ENCODE results near the gene GINS2. TPM values are rescaled to one million over a fixed set of nuclear protein-coding genes. Genes with fewer than 3 reads are reported as not detected.

The GINS2 gene
- total RNA-seq, 4 donors from 2014 or later = 2.0 to 10.4 TPM; not detected in 2

DNA sequence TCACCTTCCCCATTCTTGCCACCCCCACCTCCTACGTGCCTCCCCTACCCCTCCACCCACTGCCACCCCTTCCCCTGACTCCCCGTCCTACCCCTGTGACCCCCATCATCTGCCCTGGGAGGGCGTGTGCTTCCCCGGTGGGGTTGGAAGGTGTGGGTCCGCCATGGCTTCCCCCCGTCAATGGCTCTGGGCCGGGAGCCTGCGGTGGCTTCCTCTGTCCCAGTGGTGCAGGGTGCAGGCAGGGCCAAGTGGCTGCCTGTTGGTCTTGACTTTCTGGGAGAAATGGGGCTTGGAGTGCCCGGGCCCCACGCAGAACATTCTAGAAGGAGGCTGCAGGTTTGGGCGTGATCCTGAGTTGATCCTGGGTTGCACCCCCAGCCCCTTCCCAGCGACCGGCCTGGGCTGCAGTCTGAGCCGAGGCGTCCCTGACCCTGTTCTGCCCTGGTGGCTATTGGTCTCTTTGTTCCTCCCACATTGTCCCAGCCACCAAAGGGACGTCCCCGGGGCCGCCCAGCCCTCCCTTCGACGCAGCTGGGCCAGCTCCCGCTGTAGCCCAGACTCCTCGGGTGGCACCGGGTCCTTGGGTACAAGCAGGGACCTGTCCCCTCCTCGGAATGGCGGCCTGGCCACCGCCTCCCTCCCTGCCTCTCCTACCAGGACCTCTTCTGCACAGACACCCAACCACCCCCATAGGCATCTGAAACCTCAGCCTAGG is 49.9 kb downstream of the GINS2 start:
- TF ChIP-seq, protein P1, sequence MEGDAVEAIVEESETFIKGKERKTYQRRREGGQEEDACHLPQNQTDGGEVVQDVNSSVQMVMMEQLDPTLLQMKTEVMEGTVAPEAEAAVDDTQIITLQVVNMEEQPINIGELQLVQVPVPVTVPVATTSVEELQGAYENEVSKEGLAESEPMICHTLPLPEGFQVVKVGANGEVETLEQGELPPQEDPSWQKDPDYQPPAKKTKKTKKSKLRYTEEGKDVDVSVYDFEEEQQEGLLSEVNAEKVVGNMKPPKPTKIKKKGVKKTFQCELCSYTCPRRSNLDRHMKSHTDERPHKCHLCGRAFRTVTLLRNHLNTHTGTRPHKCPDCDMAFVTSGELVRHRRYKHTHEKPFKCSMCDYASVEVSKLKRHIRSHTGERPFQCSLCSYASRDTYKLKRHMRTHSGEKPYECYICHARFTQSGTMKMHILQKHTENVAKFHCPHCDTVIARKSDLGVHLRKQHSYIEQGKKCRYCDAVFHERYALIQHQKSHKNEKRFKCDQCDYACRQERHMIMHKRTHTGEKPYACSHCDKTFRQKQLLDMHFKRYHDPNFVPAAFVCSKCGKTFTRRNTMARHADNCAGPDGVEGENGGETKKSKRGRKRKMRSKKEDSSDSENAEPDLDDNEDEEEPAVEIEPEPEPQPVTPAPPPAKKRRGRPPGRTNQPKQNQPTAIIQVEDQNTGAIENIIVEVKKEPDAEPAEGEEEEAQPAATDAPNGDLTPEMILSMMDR (IDR thresholded peaks at IDR 0.05) = no peak
- no peak for TF ChIP-seq POLR2A (IDR thresholded peaks at IDR 0.05)
- DNase-seq = no peak
- intact Hi-C loops (cut with DNase I; ENCODE audit: low total_unique reads) = no loop called here
- H3K27me3 ChIP-seq = no peaks in the 10 kb centered on the region
- no peaks in the 10 kb centered on the region for H3K4me1 ChIP-seq
- H3K27ac ChIP-seq = no peak overlapping the region
- H3K4me3 ChIP-seq = no peak overlapping the region
- H3K9me3 ChIP-seq = no peaks in the 10 kb centered on the region
- H3K36me3 ChIP-seq = no peaks in the 10 kb centered on the region

DNA sequence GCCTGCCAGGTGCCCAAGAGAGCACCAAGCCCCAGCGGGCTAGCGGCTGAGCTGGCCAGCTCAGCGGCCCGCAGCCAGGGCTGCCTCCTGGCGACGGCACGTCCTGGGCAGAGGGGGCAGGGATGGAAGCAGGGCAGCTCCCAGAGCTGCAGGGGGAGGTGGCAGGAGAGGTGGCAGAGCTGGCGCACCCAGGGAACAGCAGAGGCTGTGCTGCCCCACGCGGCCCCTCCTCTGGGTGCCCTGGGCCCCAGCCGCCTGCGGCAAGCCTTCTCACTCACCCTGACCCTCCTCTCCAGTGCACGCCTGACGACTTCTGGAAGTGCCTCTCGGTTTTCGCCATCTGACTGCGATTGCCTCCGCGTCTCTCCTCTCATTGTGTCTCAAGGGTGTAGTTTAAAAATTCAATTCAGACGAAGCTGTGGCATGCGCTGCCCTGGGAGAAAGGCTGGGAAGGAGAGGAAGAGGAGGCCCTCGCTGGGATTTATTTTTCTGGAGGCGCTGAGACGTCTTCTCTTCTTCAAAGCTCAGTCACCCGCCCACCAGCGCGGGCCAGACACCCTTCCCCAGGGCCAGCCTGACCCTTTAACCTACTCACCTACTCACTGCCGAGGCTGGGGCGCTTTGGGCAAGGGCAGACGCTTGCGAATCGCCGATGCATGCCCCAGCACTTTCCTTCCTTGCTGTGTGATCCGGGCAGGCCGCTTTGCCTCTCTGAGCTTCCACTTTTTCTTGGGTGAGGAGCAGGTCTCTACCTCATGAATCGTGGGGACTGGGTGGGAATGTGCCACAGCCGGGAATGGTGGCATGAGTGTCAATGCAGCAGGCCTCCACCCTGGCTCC is 50.7 kb downstream of the GINS2 start:
- Histone ChIP-seq H3K27ac (no peak overlapping the region), H3K9me3 (no peaks in the 10 kb centered on the region), H3K4me1 (no peaks in the 10 kb centered on the region), H3K36me3 (no peaks in the 10 kb centered on the region), H3K27me3 (no peaks in the 10 kb centered on the region), H3K4me3 (no peak overlapping the region)
- TF ChIP-seq, protein P1 (IDR thresholded peaks at IDR 0.05) = no peak
- no peak for TF ChIP-seq POLR2A (IDR thresholded peaks at IDR 0.05)
- intact Hi-C loops (cut with DNase I; ENCODE audit: low total_unique reads) = no loop called here
- no peak for DNase-seq

DNA sequence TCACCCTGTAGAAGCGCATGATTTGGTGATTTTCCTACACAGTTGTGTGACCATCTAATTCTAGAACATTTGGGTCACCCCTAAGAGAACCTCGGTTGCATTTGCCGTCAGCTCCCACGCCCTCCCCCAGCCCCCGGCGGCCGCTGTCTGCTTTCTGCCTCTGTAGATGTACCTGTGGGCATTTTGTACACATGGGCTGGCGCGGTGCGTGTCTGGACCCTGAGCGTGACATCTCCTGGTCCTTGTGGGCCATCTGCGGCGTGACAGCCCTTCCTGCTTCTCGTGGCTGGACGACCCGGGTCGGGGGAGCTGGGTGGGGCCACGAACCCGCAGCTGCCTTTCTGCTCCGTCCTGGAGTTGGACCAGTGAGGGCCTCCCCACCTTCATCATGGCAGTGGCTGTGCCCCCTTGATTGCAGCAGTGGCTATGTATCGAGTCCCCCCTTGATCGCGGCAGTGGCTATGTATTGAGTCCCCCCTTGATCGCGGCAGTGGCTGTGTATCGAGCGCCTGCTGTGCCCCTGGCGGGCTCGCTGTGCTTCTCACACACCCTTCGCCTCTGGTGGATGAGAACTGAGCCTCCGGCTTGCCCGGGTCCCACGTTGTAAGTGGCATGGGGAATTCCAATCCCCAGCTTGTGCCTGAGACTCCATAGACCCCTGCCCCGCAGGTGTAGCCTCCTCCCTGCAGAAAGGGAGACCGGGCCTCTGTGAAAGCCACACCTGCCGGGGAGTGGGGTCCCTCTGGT is 51.5 kb downstream of the GINS2 start:
- H3K27me3 ChIP-seq = no peaks in the 10 kb centered on the region
- no peak for TF ChIP-seq POLR2A (IDR thresholded peaks at IDR 0.05)
- TF ChIP-seq, protein P1 (IDR thresholded peaks at IDR 0.05) = no peak
- H3K4me1 ChIP-seq = no peaks in the 10 kb centered on the region
- no peak overlapping the region for H3K4me3 ChIP-seq
- intact Hi-C loops (cut with DNase I; ENCODE audit: low total_unique reads) = no loop called here
- no peak for DNase-seq
- no peaks in the 10 kb centered on the region for H3K9me3 ChIP-seq
- no peaks in the 10 kb centered on the region for H3K36me3 ChIP-seq
- H3K27ac ChIP-seq = no peak overlapping the region

DNA sequence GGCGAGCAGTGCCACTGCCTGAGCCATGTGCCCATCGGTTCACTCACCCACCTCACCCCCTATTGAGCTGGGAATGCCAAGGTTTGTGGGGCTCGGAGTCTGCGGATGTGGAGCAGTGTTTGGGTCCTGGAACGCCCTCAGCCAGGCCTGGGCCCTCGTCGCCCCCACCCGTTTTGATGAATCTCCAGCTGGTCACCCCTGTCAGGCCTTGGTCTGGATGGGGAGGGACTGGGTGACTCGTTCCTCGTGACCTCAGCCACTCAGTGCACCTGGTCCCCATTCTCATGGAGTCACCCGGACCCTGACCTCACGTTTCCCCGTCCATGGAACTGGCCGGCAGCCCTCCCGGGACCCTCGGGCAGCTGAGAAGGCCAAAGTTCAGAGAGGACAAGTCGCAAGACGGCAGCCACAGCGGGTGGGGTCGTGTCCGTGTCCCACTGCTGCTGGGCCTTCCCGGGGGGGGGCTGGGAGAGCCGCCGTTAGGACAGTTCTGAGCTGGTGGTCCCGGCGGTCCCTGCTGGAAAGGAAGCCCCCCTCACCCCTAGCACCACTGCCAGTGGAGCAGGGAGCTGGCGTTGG is 52.4 kb downstream of the GINS2 start:
- intact Hi-C loops (cut with DNase I; ENCODE audit: low total_unique reads) = no loop called here
- TF ChIP-seq POLR2A (IDR thresholded peaks at IDR 0.05) = no peak
- TF ChIP-seq, protein P1 (IDR thresholded peaks at IDR 0.05) = no peak

More for the DNA sequence above, 52.4 kb downstream of the GINS2 start:
- DNase-seq = no peak
- Histone ChIP-seq H3K27me3 (no peaks in the 10 kb centered on the region), H3K36me3 (no peaks in the 10 kb centered on the region), H3K9me3 (no peaks in the 10 kb centered on the region), H3K27ac (no peak overlapping the region), H3K4me1 (no peaks in the 10 kb centered on the region), H3K4me3 (no peak overlapping the region)
